Stimulated activated CD4-positive, alpha-beta T cell treated with anti-CD3 and anti-CD28 coated beads, Interleukin-2, amount 100 ng/mL, for 24 hours (primary cell): ENCODE data around the gene EID1.
"Not testable (repeated sequence)": the region's sequence is repeated elsewhere in the genome, so short reads cannot be mapped to it uniquely, and the experiment has no call there.

Experiments used
- DNase-seq, 2 donors: peaks; one replicate each; pipeline ENCODE4 v3.0.0-alpha.2; 2020

The EID1 gene

GRCh38 chr15:48871542-48871941 lies 6.4 kb upstream of the EID1 start:
- no peak for DNase-seq

- DNase-seq = no peak
These were observed 5.3 kb upstream of the EID1 start for GRCh38 chr15:48872632-48873031.

- DNase-seq = no peak
These were observed 2.5 kb upstream of the EID1 start for GRCh38 chr15:48875241-48875960.

GRCh38 chr15:48876057-48876456 lies 1.9 kb upstream of the EID1 start:
- DNase-seq = no peak

GRCh38 chr15:48880070-48880634 lies 2.2 kb downstream of the EID1 start:
- no peak for DNase-seq

GRCh38 chr15:48883699-48884098 lies 5.8 kb downstream of the EID1 start:
- DNase-seq = no peak

- DNase-seq = no peak
These were observed 9.2 kb downstream of the EID1 start for GRCh38 chr15:48887144-48887543.

GRCh38 chr15:48888191-48888590 lies 10.3 kb downstream of the EID1 start:
- peak in 1 of 2 donors; percentile 24 for DNase-seq

GRCh38 chr15:48888836-48889235 lies 10.9 kb downstream of the EID1 start:
- no peak for DNase-seq

- DNase-seq = no peak
These were observed 12.0 kb downstream of the EID1 start for GRCh38 chr15:48889925-48890324.

- no peak for DNase-seq
These were observed 12.5 kb downstream of the EID1 start for GRCh38 chr15:48890375-48890972.

GRCh38 chr15:48891232-48891765 lies 13.4 kb downstream of the EID1 start:
- DNase-seq = no peak

- no peak for DNase-seq
These were observed 15.4 kb downstream of the EID1 start for GRCh38 chr15:48893311-48893710.

GRCh38 chr15:48896869-48897814 lies 19.2 kb downstream of the EID1 start:
- DNase-seq = no peak

- no peak for DNase-seq
These were observed 20.1 kb downstream of the EID1 start for GRCh38 chr15:48898032-48898431.

GRCh38 chr15:48898446-48898845 lies 20.5 kb downstream of the EID1 start:
- DNase-seq = no peak

GRCh38 chr15:48899793-48900192 lies 21.9 kb downstream of the EID1 start:
- no peak for DNase-seq

- DNase-seq = no peak
These were observed 26.8 kb downstream of the EID1 start for GRCh38 chr15:48904758-48905157.

GRCh38 chr15:48905216-48905615 lies 27.3 kb downstream of the EID1 start:
- no peak for DNase-seq

GRCh38 chr15:48905847-48906246 lies 27.9 kb downstream of the EID1 start:
- no peak for DNase-seq

GRCh38 chr15:48909313-48909712 lies 31.4 kb downstream of the EID1 start:
- not testable (repeated sequence) for DNase-seq

GRCh38 chr15:48910554-48910953 lies 32.6 kb downstream of the EID1 start:
- DNase-seq = not testable (repeated sequence)

GRCh38 chr15:48913141-48913540 lies 35.2 kb downstream of the EID1 start:
- no peak for DNase-seq
